Activated CD8-positive, alpha-beta T cell treated with anti-CD3 and anti-CD28 coated beads, Interleukin-2, amount 10 ng/mL, durations not matched to agents 7 days and 5 days (primary cell): ENCODE measurements around the gene SLC47A1. TPM values are rescaled to one million over a fixed set of nuclear protein-coding genes. Genes with fewer than 3 reads are reported as not detected.
"Not testable (repeated sequence)": the region's sequence is repeated elsewhere in the genome, so short reads cannot be mapped to it uniquely, and the experiment has no call there.

ENCODE experiments used
- ATAC-seq: fragments of 150-1000 bp; cut with Tn5 transposase; one replicate; pipeline ENCODE4 v1.10.0; 2021; ENCODE audit warnings: moderate library complexity
- CTCF ChIA-PET: fragments of 350-600 bp; sonication (Branson Sonifier 250); formaldehyde crosslinking; loops from one replicate; lab custom pipeline; 2021; ENCODE audit warnings: antibody characterized with exemption; lab: Charles Lee
- POLR2A ChIA-PET: fragments of 350-600 bp; sonication (Branson Sonifier 250); formaldehyde crosslinking; loops from one replicate; lab custom pipeline; 2021; ENCODE audit warnings: antibody characterized with exemption; lab: Charles Lee
- DNase-seq: peaks from one replicate; pipeline ENCODE4 v3.0.0-alpha.2; 2020
- H3K27ac Mint-ChIP-seq: one replicate; pipeline ENCODE4 v1.8.0; 2021; ENCODE audit warnings: mild to moderate bottlenecking, mixed read lengths
- H3K27me3 Mint-ChIP-seq: one replicate; pipeline ENCODE4 v1.8.0; 2021; ENCODE audit warnings: low read depth, mixed read lengths
- H3K36me3 Mint-ChIP-seq: one replicate; pipeline ENCODE4 v1.8.0; 2021; ENCODE audit warnings: low read depth, mixed read lengths
- H3K4me1 Mint-ChIP-seq: one replicate; pipeline ENCODE4 v1.8.0; 2021; ENCODE audit warnings: low read depth, mixed read lengths
- H3K4me3 Mint-ChIP-seq: one replicate; pipeline ENCODE4 v1.8.0; 2021; ENCODE audit warnings: mild to moderate bottlenecking, mixed read lengths
- H3K9me3 Mint-ChIP-seq: one replicate; pipeline ENCODE4 v1.8.0; 2022; ENCODE audit warnings: mixed read lengths; ENCODE audit not compliant: insufficient read depth
- total RNA-seq, 2 experiments: library from RNA; stranded (reverse); gene quantifications; one replicate each; pipeline ENCODE4 v1.2.3, GENCODE V29; 2021

Gene SLC47A1
- total RNA-seq, 2 experiments from 2014 or later, result not detected

DNA sequence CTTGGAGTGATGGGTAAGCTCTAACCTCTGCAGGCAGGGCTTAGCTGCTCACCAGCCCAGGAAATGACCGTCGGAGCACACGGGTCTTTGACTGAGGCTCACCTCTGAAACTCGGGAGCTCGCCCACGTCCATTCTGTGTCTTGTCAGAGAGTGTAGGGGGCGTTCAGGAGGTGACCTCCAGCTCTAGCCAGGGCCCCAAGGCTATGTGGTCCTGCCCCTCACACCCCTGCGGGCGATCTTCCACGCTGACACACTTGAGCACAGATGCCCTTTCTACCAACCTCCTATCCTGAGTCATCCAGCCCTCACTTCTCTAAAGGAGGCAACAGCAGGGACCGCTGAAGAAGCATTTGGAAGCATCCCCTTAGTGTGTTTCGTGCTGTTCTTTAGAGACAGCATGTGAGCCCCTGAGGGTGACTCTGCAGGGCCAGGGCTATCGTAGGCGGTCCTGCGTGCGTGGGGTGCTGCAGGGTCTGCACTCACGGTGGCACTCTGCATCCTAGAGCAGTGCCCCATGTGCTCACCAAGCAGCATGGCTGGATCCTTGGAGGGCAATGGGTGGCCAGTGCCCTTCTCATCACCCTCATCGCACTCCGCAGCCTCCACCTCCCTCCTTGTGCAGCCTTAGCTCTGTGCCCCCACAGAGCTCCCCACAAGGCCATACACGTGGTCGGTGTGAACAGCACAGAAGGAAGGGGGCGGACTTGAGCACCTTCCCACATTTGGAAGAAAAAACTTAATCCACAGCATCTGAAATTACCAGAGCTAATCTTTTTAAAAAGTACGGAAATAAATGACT, 33.8 kb downstream of the SLC47A1 start:
- H3K9me3 Mint-ChIP-seq, result no peaks in the 10 kb centered on the region
- DNase-seq (no peak), ATAC-seq (no peak)
- no peak overlapping the region for H3K4me3 Mint-ChIP-seq
- peaks cover 8% of the 10 kb centered on the region for H3K27me3 Mint-ChIP-seq
- no peaks in the 10 kb centered on the region for H3K36me3 Mint-ChIP-seq
- H3K4me1 Mint-ChIP-seq, result no peaks in the 10 kb centered on the region
- H3K27ac Mint-ChIP-seq, result no peak overlapping the region
- ChIA-PET POLR2A (no interaction called here), CTCF (no interaction called here)

DNA sequence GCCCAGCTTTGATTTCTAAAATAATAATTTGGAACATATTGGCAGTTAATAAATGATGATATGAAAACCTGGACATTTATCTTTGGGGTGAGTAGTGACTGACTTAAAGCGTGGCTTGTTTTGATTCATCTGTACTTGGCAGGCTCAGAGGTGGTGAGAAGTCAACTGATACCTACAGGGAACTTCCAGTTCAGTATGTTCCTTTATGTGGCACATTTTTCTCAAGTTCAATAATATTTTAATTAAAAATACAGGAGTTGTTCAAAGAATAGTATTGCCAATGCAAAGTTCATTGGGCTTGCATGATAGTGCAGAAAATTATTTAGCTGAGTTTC, 34.3 kb downstream of the SLC47A1 start:
- Mint-ChIP-seq H3K4me1 (no peaks in the 10 kb centered on the region), H3K9me3 (no peaks in the 10 kb centered on the region), H3K27ac (no peak overlapping the region), H3K27me3 (peaks cover 11% of the 10 kb centered on the region), H3K4me3 (no peak overlapping the region), H3K36me3 (no peaks in the 10 kb centered on the region)
- DNase-seq (no peak), ATAC-seq (no peak)
- ChIA-PET CTCF (no interaction called here), POLR2A (no interaction called here)

DNA sequence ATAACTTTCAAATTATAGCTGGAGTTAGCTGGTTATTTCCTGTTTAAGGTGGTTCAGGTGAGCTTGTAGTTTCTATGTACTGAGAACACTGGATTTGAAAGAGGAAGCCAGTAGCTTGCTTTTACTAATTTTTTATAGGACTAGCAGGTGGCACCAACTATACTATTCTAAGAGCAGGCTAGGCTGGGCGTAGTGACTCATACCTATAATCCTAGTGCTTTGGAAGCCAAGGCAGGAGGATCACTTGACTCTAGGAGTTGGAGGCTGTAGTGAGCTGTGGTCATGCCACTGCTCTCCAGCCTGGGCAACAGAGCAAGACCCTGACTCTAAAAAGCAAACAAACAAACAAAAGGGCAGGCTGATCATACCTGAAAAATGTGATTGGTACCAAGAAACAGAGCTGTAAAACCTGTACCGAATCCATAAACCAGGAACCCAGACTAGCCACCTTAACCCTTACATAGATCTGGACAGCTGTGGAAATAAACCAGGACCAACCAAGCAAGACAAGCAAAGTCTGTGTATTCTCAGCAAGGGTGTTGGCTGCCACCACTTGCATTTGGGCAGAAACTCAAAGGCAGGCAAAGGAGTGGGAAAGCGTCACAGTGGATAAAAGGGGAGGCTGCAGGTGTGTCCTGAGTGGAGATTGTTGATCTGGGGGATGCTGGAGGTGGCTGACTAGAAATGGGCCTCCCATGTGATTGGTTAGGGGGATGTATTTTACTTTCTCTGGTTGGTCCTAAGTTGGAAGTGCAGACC, 36.3 kb downstream of the SLC47A1 start:
- ChIA-PET CTCF (interaction anchor here (0.6 kb wide), 1 partner anchor 56 kb away, joined by 4 read pairs; no protein-coding TSS in a partner anchor), POLR2A (interaction anchor here (0.6 kb wide), 1 partner anchor 39 kb away, joined by 3 read pairs; no protein-coding TSS in a partner anchor)
- no peak overlapping the region for H3K4me3 Mint-ChIP-seq

DNA sequence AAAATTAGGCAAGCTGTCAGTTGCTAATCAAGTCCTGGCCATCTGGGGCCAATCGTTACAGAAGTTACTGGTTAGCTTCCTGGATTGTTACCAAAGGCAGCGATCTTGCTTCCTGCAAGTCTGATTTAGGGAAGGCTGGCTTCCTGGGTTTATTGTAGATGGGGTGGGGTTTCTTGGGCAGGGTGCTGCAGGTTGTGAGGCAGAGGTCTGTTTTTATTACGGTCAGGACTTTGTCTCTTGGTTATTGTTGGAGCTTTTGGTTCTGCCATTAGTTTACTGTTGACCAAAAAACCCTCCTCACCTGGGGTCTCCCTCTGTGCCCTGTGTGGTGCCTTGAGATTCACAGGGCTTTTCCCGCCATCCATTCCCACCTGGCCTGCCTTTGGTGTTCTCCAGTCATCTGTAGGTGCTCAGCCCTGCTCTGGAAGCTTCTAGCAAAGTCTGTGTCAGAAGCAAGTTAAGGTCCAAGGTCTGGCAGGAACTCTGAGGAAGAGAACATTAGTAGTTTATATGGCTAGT, 36.9 kb downstream of the SLC47A1 start:
- no peaks in the 10 kb centered on the region for H3K36me3 Mint-ChIP-seq
- H3K27ac Mint-ChIP-seq, result no peak overlapping the region
- H3K4me1 Mint-ChIP-seq, result no peaks in the 10 kb centered on the region
- POLR2A ChIA-PET, result no interaction called here
- DNase-seq (no peak), ATAC-seq (no peak)
- peaks cover 11% of the 10 kb centered on the region for H3K27me3 Mint-ChIP-seq
- CTCF ChIA-PET, result no interaction called here
- no peaks in the 10 kb centered on the region for H3K9me3 Mint-ChIP-seq
- H3K4me3 Mint-ChIP-seq, result no peak overlapping the region

More for the DNA sequence above, 36.3 kb downstream of the SLC47A1 start:
- Mint-ChIP-seq H3K4me1 (no peaks in the 10 kb centered on the region), H3K36me3 (no peaks in the 10 kb centered on the region), H3K27ac (no peak overlapping the region), H3K27me3 (peaks cover 11% of the 10 kb centered on the region), H3K9me3 (no peaks in the 10 kb centered on the region)
- ATAC-seq (no peak), DNase-seq (no peak)

GRCh38 chr17:19573075-19573474, 39.4 kb downstream of the SLC47A1 start:
- POLR2A ChIA-PET, result no interaction called here
- Mint-ChIP-seq H3K27ac (no peak overlapping the region), H3K4me3 (no peak overlapping the region)

GRCh38 chr17:19574956-19575355, 41.3 kb downstream of the SLC47A1 start:
- no peak overlapping the region for H3K4me3 Mint-ChIP-seq
- H3K4me1 Mint-ChIP-seq, result no peaks in the 10 kb centered on the region
- DNase-seq (no peak), ATAC-seq (no peak)
- peak overlapping the region; percentile 39 for H3K27ac Mint-ChIP-seq
- CTCF ChIA-PET, result interaction anchor here (0.6 to 0.7 kb wide), 2 partner anchors 28 to 170 kb away, joined by 3 read pairs; no protein-coding TSS in a partner anchor
- POLR2A ChIA-PET, result no interaction called here
- H3K9me3 Mint-ChIP-seq, result no peaks in the 10 kb centered on the region
- no peaks in the 10 kb centered on the region for H3K36me3 Mint-ChIP-seq
- H3K27me3 Mint-ChIP-seq, result peaks cover 20% of the 10 kb centered on the region

More at GRCh38 chr17:19573075-19573474, 39.4 kb downstream of the SLC47A1 start:
- H3K27me3 Mint-ChIP-seq, result peaks cover 14% of the 10 kb centered on the region
- no peaks in the 10 kb centered on the region for H3K36me3 Mint-ChIP-seq
- H3K9me3 Mint-ChIP-seq, result no peaks in the 10 kb centered on the region
- no peak for ATAC-seq
- no peak for DNase-seq
- no peaks in the 10 kb centered on the region for H3K4me1 Mint-ChIP-seq
- CTCF ChIA-PET, result no interaction called here

DNA sequence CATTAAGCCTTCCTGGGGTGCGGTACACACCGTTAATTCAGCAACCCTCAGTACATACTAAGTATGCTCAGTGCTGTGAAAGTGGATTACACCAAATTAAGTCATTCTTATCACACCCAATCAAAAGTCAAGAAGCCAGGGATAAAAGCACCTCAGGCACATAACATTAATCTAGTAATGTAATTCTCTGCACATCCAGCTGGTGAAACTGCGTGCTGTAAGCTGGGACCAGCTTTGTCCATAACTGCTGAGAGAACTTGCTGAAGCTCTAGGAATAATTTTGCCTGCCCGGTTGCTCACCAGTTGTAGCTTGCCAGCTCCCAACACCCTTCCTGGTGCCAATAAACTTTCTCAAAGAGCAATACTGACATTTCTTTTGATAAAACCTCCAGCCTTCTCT, 44.9 kb downstream of the SLC47A1 start:
- Mint-ChIP-seq H3K4me3 (no peak overlapping the region), H3K36me3 (no peaks in the 10 kb centered on the region), H3K27ac (no peak overlapping the region), H3K9me3 (no peaks in the 10 kb centered on the region), H3K27me3 (peaks cover 23% of the 10 kb centered on the region), H3K4me1 (no peaks in the 10 kb centered on the region)
- DNase-seq (no peak), ATAC-seq (no peak)
- CTCF ChIA-PET, result no interaction called here
- POLR2A ChIA-PET, result interaction anchor here (1.0 kb wide), 1 partner anchor 70 kb away, joined by 3 read pairs; the partner anchor contains the start of gene ALDH3A2

DNA sequence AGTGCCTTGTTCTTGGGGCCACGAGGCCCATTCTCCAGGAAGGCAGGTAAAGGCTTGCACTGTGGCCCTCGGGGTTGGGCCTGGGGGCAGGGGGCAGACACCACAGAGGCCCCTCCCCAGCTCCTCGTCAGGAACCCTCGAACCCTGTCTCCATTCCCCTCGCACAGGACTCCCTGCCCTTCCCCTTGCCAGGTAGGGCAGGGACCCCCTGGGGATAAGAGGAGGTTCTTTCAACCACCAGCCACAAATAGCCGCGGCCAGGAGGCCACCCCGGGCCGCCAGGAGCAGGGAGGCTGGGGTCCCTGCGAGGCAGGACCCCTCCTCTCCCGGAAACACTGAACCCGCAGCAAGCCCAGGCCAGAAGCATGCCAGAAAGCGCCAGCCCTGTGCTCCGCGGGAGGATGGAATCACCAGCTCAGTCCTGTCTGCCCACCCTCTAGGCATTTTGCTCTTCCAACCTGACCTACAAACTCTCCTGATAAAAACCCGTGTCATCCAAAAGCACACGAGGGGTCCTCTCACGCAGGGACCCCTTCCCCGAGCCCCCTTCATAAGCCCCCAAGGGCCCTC, 45.6 kb downstream of the SLC47A1 start:
- Mint-ChIP-seq H3K36me3 (no peaks in the 10 kb centered on the region), H3K27ac (no peak overlapping the region), H3K9me3 (no peaks in the 10 kb centered on the region), H3K27me3 (peaks cover 23% of the 10 kb centered on the region), H3K4me3 (no peak overlapping the region), H3K4me1 (no peaks in the 10 kb centered on the region)
- DNase-seq (no peak), ATAC-seq (no peak)
- POLR2A ChIA-PET, result interaction anchor here (1.0 kb wide), 1 partner anchor 69 kb away, joined by 3 read pairs; the partner anchor contains the start of gene ALDH3A2
- CTCF ChIA-PET, result no interaction called here

- Mint-ChIP-seq H3K27ac (no peak overlapping the region), H3K4me1 (no peaks in the 10 kb centered on the region), H3K36me3 (no peaks in the 10 kb centered on the region), H3K4me3 (no peak overlapping the region), H3K27me3 (peaks cover 23% of the 10 kb centered on the region), H3K9me3 (no peaks in the 10 kb centered on the region)
- POLR2A ChIA-PET, result no interaction called here
- ATAC-seq (no peak), DNase-seq (no peak)
- CTCF ChIA-PET, result no interaction called here
Observed at GRCh38 chr17:19579867-19580565, 46.4 kb downstream of the SLC47A1 start.

GRCh38 chr17:19580566-19580920, 46.9 kb downstream of the SLC47A1 start:
- H3K27ac Mint-ChIP-seq, H3K9me3 Mint-ChIP-seq, H3K36me3 Mint-ChIP-seq, DNase-seq, H3K4me3 Mint-ChIP-seq, POLR2A ChIA-PET, ATAC-seq, CTCF ChIA-PET, H3K4me1 Mint-ChIP-seq: not testable (repeated sequence)
- H3K27me3 Mint-ChIP-seq, result peaks cover 23% of the 10 kb centered on the region

DNA sequence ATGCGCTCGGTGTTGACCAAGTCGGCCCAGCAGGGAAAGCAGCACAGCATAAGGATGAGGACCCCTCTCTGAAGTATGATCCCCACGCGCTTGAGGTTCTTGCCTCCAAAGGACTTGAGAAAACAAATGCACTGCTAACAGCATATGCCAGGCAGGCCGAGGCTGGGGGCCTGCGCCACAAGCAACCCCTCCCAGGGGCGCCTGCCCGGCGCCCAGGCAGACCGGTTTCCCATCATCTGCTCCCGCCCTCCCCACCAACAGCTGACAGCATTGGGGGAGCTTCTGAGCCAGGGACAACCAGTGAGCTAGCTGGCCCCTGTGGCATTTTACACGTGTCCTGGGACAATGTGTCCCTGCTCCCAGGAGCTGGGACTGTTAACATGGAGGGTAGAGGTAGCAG, 48.5 kb downstream of the SLC47A1 start:
- H3K4me1 Mint-ChIP-seq, CTCF ChIA-PET, H3K27ac Mint-ChIP-seq, H3K4me3 Mint-ChIP-seq, H3K36me3 Mint-ChIP-seq, DNase-seq, H3K9me3 Mint-ChIP-seq, ATAC-seq, POLR2A ChIA-PET: not testable (repeated sequence)
- peaks cover 23% of the 10 kb centered on the region for H3K27me3 Mint-ChIP-seq
